ENCODE measurements around the gene CFAP46.
"Not testable (repeated sequence)": the region's sequence is repeated elsewhere in the genome, so short reads cannot be mapped to it uniquely, and the experiment has no call there.

Gene CFAP46

DNA sequence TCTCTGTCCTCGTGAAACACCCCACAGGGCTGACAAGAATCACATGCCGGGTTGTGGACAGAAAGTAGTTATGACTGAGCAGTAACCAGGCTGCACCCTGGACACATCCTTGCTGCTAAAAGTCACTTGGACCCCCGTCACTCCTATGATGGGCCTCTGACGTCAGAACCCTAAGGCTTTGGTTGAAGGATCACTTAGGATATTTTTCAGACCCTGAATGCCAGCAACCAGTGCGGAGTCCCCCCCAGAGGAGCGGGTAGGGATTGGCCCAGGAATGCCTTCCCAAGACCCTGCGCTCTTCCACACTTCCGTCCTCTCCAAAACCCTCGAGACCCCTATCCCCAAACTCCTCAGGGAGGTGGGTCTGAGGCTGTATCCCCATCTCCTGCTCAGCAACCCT is 52.1 kb downstream of the CFAP46 start:
- DNase-seq, result peak in 2 of 10 donors; percentile 27 to 52
- intact Hi-C loops (cut with DNase I), result no loop called here

DNA sequence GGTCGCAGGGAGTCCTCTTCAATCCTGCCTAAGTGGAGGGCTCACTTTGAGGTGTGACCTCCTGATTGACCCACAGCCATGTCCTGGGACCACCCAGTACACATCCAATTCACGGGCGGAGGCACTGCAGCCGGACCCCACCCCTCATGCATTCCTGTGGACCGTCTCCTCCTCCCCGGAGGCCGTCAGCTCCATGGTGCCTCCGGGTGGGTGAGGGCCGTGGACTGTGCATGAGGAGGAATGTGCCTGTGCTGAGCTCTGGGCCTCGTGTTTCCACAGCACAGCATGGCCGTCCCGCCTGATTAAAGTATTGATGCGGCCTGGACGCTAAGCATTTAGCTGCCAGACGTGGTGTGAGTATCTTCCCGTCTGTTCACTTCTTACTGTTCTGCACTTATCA is 52.8 kb downstream of the CFAP46 start:
- intact Hi-C loops (cut with DNase I), result no loop called here
- peak in 3 of 10 donors; percentile 24 to 67 (median 37) for DNase-seq

DNA sequence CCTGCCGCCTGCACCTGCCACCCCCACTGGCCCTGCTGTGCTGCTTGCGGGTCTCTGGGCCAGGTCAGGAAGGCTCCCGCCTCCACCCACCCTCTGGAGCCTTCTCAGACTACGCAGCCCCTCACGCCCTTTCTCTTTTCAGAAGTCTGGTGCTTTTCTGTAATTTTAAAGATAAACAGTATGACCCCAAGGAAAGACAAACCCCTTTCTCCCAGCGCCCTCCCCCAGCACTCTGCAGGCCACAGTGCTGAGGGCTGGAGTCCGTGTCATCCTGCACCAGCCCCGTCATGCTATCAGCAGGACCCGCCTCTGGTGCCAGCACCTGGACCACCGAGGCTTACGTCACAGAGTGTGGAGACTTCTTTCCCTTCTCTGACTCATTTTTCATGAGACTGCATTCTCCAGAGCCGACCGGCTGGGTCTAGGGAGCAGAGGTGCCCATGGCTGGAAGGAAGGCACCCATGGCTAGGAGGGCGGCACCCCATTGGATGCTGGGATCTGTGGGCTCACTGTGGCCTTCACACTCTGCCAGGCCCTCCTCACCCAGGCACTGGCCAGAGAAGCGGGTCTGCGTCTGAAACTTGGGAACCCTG is 53.4 kb downstream of the CFAP46 start:
- peak in 3 of 10 donors; percentile 20 to 77 (median 59) for DNase-seq
- intact Hi-C loops (cut with DNase I), result no loop called here

DNA sequence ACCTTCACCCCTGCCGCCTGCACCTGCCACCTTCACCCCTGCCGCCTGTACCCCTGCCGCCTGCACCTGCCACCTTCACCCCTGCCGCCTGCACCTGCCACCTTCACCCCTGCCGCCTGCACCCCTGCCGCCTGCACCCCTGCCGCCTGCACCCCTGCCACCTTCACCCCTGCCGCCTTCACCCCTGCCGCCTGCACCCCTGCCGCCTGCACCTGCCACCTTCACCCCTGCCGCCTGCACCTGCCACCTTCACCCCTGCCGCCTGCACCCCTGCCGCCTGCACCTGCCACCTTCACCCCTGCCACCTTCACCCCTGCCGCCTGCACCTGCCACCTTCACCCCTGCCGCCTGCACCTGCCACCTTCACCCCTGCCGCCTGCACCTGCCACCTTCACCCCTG is 53.9 kb downstream of the CFAP46 start:
- peak in 2 of 10 donors; percentile 19 to 55 for DNase-seq
- intact Hi-C loops (cut with DNase I), result not testable (repeated sequence)

DNA sequence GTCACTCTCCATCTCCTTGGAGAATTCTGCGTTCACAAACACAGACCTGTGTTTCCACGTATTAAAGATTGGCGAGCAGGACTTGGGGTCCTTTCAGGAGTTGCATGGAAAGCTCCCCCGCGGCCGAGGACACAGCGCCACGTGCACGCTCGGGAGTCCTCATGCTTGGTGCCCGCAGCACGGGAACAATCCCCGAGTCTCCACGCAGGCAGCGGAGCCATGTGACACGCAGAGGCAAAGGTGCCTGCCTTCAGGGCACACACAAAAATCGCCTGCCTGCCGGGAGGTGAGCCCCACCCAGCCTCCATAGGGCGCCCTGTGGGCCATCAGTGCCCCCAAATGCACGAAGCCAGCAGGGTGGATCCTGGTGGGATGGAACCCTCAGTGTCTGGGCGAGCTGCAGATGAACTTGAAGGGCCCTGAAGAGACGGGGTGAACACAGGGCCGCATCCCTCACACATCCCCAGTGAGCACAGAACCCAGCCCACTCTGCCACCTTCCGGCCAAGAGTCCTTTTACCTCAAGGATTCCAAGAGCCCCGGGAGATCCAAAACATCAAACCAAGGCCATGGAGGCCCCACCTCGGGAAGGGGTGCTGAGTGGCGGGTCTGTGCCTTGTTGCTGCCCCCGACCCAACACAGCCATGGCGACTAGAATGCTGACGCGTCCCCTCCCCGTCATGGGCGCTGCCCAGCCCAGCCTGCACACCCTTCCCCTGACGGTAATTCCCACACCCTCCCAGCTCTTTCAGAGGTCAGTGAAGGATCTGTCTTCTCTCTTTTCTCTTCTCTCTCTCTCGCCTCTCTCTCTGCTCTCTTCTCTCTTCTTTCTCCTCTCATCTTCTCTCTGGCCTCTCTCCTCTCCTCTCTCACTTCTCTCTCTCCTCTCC is 55.9 kb downstream of the CFAP46 start:
- peak in 3 of 10 donors; percentile 60 to 79 (median 74) for DNase-seq
- intact Hi-C loops (cut with DNase I), result no loop called here

DNA sequence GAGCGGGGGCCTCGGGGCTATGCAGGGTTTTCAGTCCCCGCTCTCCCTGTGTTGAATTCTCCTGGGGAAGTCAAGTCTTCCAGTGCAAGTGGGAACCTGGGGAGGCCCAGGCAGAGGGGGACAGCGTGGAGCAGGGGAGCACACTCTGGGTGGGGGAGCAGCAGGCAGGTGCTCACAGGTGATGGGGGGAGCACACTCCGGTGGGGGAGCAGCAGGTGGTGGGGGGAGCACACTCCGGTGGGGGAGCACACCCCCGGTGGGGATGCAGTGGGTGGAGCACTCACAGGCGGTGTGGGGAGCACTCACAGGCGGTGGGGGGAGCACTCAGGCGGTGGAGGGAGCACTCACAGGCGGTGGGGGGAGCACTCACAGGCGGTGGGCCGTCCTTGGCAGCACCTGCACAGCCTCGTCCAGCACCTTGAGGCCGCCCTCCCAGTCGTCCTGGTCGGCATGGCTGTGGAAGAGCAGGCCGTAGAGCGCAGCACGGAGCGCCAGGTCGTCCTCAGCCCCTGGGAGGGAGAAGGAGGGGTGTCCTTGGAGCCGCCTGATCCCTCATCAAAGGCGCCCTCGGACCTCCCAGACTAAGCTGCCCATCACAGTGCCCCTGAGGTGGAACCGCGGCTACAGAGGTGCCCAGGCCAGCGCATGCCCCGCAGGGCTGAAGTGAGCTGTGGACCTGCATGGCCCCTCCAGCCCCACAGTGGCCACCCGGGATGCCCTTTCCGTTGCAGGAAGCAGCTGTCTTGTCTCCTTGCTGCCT is 56.7 kb downstream of the CFAP46 start:
- peak in 3 of 10 donors; percentile 67 to 74 (median 72) for DNase-seq
- intact Hi-C loops (cut with DNase I), result no loop called here

DNA sequence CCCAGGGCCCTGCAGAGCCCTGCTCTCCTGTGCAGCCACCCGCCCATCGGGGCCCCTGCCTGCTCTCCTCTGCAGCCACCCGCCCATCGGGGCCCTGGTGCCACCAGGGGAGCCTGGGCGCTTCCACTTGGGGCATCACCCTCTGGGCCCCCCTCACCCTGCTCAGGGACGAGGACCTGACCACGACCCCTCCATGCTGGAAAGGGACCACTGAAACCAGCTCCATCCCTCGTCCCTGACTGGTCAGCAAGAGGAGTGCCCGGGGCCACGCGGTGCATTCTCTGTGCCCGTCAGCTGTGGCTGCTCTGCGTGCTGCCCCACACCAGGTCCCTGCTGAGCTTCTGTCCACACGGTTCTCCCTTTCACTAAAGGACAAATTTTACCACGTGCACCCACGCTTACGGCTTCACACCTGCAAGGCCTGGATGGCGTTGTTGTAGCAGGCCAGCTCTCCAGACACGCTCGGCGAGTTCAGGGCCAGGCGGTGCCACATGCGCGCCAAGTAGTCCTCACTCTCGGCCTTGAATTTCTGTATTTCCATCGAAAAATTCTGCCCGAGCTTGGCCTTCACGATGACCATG is 57.6 kb downstream of the CFAP46 start:
- intact Hi-C loops (cut with DNase I), result no loop called here
- DNase-seq, result peak in 3 of 10 donors; percentile 50 to 67 (median 66)

DNA sequence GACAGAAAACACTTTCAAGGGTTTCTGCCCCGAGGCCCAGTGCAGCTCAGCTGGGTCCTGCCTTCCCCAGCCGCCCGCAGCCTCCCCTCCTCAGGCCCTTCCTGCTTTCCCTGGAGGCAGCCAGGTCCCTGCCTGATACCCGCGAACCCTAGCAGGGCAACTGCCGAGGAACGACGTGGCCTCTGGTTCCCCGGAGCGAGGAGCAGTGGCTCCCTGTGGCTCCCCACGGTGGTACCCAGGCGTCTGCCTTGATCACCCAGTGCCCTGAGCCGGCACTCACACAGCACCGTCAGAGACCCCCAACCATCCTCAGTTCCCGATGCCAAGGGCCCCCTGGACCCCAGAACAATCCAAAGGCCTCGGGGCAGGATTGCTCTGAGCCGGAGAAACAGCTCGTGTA is 58.3 kb downstream of the CFAP46 start:
- DNase-seq, result peak in 3 of 10 donors; percentile 60 to 85 (median 82)
- intact Hi-C loops (cut with DNase I), result no loop called here

DNA sequence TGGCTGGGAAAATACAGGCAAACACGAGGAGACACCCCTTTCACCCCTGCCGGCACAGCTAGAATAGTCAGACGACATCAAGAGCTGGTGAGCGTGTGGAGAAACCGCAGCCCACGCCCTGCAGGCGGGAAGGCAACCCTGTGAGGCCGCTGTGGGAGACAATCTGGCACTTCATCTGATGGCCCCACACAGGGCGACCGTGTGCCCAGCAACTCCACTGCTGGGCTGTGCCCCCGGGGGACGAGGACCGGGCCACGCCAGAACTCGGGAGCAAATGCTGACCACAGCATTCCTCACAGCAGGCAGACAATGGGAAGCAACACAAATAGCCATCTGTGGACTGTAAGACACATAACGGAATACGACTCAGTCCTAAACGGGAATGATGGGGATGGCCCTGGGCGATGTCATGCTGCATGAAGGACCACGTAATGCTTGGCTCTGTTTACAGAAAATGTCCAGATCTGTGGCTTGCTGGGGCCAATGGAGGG is 58.9 kb downstream of the CFAP46 start:
- peak in 3 of 10 donors; percentile 45 to 69 (median 55) for DNase-seq
- intact Hi-C loops (cut with DNase I), result no loop called here

DNA sequence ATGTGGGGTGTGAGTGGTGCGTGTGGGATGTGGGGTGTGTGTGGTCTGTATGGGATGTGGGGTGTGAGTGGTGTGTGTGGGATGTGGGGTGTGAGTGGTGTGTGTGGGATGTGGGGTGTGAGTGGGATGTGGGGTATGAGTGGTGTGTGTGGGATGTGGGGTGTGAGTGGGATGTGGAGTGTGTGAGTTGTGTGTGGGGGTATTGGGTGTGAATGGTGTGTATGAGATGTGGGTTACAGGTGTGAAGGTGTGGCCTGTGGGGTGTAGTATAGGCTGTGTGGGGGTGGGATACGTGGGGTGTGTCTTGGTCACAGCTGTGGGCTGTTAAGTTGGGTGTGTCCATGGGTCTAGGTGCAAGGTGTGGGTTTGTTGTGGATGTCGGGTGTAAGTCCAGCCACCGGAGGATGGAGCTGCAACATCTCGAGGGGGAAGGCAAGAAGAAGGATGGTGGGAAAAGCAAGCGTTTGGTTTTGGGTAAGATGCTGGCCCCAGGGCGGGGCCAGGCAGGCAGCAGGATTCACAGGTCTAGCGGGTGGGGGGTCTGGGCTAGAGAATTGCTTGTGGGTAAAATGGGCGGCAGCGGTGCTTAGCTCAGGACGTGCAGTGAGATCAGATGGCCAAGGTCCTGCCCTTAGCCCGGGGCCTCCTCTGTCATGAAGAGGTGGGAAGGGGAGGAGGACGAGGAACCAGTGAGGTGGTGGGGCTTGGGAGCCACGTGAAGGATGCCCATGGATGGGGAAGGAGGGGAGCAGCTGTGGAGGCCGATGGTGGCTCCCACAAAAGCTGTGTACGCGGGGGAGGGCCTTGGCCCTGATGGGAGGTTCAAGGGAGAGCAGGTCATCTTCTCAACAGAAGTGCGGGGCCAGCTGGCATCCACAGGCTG is 60.1 kb downstream of the CFAP46 start:
- intact Hi-C loops (cut with DNase I), result no loop called here
- peak in 2 of 10 donors; percentile 47 to 76 for DNase-seq

DNA sequence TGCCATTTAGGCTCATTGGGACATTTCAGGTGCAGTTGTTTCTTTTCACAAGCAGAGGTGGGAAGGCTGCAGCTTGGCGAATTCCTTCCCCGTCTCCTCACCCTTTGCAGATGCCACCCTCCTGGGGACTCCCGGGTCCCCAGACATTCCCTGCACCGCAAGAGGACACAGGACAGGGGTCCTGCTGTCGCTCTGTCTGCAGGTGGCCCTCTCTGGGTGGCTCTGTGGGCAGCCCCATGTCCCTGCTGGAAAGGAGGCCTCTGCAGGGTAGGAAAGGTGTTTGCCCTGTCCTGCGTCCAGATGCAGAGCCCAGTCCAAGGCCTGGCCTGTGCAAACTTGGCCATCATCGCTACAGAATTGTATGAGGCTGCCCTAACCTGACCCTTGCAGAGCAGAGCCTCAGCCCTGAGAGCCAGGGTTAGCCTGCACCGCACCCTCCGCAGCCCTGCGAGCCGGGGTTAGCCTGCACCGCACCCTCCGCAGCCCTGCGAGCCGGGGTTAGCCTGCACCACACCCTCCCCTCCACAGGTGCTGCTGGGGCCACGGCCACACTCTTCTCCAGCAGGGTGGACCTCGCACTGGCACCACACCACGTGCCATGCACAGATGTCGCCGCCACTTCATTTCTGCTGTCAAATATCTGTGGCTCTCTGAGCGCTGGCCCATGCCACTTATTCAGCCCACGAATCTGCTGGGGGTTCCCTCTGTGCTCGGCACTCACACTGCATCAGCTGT is 61.0 kb downstream of the CFAP46 start:
- intact Hi-C loops (cut with DNase I), result no loop called here
- peak in 3 of 10 donors; percentile 53 to 70 (median 57) for DNase-seq

DNA sequence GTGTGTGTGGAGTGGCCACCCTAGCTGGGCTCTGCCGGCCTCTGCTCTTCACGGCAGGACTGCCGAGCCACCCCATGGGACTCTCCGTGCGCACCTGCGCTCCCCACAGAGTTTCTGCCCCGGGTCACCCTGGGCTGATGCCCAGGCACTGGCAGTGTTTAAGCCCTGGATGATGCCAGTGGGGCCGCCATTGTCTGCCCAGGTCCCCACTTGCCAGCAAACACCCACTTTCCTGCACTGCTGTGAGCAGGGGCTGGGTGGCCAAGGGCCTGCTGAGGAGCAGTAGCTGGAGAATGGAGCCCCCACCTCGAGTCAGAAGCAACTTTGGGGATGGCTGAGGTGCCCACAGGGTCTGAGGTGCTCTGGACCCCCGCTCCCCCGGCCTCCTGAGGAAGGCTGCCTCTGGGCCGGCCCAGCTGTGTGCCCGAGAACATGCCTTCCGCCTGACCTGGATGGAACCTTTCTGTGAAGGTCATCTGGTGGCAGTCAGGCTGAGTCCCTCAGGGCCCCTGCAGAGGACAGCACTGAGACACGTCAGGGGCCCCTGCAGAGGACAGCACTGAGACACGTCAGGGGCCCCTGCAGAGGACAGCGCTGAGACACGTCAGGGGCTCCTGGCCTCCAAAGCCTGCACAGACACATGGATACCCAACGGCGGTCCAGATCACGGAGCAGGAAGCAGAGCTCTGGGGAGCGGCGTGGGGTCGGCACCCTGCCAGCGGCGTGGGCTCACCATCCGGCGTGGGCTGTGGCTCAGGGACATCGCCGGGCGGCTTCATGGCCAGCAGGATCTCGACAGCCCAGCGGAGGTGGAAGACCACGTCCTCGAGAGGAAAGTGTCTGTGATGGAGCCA is 62.0 kb downstream of the CFAP46 start:
- intact Hi-C loops (cut with DNase I), result no loop called here
- peak in 3 of 10 donors; percentile 64 to 75 (median 70) for DNase-seq

DNA sequence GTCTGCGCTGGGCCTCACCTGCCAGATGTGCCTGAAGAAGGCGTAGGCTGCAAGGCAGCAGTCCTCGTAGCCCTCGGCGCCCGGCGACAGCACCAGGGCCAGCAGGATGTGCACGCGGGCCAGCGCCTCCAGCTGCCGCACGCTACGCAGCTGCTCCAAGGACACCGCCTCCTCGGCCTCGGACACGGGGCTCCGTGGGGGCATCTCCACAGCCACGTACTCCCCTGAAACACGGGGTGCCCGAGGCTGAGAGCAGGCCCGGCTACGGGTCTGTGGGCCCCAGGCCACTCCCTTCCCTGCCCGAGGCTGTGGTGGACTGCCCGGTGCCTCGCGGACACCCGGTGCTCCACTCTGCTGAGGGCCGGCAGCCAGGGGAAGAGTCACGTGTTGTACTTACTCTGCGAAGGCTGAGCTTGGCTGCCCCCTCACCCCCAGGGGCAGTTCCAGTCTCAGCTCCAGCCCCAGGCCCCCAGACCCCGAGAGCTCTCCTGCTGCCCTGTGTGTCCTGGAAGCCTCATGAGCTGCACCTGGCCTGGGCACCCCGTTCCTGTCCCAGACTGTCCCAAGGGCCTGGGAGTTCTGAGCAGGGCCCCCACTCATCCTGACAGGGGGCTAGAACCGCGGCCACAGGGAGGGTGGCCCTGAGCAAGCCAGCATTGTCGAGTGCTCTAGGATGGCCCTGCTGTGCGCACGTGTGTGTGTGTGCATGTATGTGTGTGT is 62.8 kb downstream of the CFAP46 start:
- intact Hi-C loops (cut with DNase I), result no loop called here
- DNase-seq, result peak in 3 of 10 donors; percentile 65 to 87 (median 86)

DNA sequence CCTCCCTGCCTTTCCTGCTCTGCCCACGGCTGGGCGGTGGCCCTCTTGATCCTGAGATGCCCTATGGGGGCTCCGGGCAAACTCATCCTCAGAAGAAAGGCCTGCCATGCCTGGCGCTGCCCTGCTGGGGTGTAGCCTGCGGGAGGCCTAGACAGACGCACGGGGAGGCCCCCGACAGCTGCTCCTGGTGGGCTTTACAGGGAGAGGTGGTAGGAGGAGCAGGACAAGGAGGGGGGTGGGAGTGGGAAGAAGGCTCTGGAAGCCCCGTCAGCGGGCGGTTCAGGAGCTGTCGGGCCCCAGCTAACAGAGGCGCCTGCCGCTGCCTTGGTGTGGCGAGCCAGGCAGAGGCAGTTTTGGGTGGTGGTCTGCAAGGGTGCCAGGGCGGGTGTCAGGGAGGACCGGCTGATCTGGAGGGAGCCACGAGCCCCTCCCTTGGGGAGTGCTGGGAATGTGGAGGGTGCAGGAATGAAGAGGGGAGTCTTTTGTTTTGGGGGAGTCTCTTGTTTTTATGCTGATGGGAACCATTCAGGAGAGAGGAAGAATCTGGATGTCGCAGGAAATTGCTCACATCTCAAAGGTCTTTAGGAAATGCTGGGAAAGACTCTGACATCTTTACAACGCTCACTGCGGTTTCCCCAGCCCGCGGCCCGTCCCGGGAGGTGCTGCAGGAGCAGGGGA is 63.5 kb downstream of the CFAP46 start:
- intact Hi-C loops (cut with DNase I), result no loop called here
- DNase-seq, result peak in 3 of 10 donors; percentile 57 to 76 (median 75)

DNA sequence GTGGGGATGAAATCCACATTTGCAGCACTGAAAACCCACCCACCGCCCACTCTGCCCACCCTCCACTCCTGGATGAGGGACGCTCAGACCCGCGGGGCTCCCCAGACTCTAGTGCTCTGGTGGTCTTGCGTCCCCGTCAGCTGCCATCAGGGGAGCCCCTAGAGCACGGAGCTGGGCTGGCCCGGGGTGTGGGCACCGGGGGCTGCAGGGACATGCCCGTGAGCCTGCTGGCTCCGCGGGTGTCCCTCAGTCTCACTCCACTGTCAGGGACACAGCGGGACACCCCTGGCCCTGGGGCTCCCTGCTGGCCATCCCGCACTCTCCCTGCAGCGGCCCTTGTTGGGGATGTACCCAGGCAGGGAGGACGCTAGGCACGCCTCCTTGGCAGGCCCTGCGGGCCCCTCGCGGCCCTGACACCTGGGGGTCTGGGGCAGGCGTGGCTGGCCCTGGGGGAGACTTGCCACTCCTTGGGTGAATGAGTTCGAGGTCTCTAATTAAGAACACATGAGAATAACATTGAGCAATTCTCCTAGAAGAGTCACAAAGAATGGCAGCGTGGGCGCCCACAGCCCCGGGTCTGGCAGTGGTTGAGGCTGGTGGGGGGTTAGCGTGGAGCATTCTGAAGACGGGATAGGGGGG is 64.2 kb downstream of the CFAP46 start:
- peak in 4 of 10 donors; percentile 6 to 74 (median 57) for DNase-seq
- intact Hi-C loops (cut with DNase I), result no loop called here

DNA sequence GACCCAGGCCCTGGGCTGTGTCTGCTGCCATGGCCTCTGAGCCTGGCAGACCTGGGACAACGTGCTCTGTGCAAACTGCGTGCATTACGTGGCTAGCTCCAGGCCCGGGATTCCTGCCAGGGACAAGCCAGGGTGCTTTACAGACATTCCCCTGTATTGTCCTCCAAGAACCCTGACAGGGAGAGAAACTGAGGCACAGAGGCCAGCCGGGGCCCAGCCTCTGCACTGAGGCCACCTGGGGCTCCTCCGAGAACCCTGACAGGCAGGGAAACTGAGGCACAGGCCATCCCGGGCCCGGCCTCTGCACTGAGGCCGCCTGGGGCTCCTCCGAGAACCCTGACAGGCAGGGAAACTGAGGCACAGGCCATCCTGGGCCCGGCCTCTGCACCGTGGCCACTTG is 64.9 kb downstream of the CFAP46 start:
- intact Hi-C loops (cut with DNase I), result no loop called here
- peak in 3 of 10 donors; percentile 10 to 55 (median 40) for DNase-seq
